NK-92 (cell line): Measurements from ENCODE around the gene TSPAN5.
"Not testable (repeated sequence)": the region's sequence is repeated elsewhere in the genome, so short reads cannot be mapped to it uniquely, and the experiment has no call there.

Experiments used
- DNase-seq: peaks from one replicate; lab custom pipeline; 2025; ENCODE audit not compliant: unreplicated experiment; lab: John Stamatoyannopoulos, UW

TSPAN5 gene

DNA sequence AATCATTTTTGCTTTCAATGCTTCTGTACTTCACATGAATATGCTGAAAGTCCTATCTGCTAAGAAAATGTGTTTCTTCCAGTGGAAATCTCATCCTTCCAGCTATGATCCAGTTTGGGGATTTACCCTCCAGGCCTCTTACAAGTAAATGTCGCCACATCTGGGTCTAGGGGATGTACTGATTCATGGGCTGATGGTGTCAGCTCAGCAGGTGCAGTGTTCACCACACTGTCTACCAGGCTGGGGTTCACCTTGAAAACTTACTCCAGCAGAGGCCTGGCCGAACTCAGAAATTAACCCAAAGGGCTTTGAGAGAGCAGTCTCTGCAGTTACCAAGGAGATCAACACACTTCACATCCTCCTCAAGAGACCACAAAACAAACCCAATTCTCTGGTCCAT lies 154.3 kb downstream of the TSPAN5 start:
- DNase-seq = no peak

DNA sequence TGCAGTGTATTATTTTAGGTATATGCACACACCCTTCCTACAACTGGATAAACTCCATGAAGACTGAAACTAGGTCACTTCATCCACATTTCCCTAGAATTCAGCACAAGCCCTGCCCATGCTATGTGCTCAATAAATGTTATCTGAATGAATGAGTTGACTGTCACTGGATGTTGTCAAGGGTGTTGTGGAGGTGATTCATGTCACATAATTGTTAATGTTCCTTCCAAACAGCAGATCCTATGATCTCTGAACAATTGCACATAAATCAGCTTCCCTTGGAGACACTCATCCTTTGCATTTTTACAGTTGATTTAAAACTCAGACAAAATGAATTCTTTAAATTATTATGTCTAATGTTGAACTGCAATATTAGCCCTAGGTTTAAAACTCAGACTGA lies 154.7 kb downstream of the TSPAN5 start:
- DNase-seq = no peak

DNA sequence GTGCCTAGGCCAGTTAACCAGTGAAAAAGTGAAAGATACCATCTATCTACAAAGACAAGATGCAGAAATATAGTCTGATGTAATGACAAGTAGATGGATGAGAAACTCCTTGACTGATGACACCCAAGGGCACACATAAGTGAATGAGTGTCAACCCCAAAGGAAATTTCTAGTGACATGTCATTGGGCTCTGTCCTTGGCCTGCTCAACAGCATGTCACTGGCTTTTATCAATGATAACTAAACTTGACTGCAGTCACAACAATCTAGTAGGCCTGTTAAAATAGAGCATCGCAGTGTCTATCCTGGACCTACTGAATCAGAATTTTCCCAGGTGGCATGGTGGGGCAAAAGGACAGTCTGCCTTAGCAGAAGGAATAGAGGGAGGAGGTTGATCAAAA lies 155.8 kb downstream of the TSPAN5 start:
- no peak for DNase-seq

DNA sequence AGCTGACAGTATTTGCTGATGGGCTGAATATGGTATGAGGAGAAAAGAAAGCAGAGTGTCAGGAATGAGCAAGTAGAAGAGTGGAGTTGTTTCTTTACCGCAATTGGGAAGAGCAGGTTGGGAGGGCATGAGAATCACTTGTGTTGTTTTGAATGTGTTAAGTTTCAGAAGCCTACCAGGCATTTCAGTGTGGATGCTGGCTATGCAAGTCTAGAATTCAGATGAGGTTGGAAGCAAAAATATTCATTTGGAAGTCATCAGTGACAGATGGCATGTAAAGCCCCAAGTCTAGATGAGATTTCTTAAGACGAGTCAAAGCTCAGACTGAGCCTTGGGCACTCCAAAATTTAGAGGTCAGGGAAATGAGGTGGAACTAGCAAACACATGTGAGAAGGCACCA lies 156.4 kb downstream of the TSPAN5 start:
- DNase-seq = no peak

DNA sequence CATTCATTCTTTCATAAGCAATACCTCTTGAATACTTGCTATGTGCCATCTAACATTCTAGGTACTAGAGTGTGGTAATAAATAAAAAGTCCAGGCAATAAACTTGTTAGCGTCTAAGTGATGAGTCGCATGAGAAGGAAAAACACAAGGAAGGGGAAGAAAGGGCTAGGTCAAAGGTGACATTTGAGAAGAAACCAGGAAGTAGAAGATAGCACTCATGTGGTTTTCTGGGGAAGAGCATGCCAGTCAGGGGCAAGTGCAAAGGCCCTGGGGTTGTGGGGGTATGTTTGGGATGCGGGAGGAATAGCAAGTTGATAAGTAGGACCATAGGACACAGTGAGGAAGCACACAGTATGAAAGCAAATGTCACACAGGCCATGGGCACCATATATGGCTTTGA lies 157.0 kb downstream of the TSPAN5 start:
- no peak for DNase-seq

DNA sequence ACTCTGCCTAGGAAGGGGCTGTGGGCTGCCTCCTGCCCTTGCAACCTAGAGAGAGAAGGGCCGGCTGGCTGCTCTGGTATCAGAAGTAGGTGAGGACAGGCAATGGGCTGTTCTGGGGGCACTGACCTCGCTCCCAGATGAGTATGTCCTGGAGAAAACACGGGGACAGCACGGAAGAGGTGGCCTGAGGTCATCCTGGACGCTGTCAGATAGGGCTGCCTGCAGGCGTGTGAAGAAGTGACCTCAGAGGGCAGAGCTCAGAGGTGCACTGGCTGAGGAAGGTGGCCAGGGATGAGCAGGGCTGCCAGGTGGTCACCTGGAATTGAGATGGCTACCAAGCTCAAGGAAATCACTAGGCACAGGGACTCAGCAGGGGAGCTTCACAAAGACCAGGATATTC lies 159.6 kb downstream of the TSPAN5 start:
- DNase-seq = no peak

DNA sequence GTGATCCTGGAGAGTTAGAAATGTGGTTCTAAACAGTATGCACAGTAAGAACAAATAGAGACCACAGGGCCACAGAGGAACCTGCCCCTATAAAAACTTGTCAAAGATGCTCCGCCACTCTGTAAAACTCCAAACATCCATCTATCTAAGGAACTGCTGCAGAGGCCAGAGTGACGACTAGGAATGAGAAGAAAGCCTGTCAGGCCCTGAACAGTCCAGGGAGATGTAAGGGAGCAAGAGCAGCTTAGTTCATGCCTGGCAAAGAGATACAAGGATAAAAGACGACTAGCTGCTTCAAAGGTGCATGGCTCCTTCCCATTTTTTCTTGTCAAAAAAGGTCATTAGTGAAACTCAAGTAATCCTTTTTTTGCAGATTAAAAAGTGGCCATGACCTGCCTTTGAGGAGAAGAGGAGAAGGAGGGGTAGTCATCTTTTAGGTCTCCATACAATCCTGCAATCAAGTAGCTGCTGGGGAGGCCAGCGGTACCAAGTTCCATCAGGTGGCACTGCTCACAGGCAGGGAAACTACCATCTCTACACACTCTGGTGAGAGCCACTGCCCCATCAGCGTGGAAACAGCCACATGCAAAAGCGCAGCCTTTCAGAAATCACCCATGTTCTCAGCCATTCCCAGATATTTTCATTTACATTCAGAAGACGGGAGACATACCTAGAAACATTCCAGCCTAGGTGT lies 162.1 kb downstream of the TSPAN5 start:
- no peak for DNase-seq

DNA sequence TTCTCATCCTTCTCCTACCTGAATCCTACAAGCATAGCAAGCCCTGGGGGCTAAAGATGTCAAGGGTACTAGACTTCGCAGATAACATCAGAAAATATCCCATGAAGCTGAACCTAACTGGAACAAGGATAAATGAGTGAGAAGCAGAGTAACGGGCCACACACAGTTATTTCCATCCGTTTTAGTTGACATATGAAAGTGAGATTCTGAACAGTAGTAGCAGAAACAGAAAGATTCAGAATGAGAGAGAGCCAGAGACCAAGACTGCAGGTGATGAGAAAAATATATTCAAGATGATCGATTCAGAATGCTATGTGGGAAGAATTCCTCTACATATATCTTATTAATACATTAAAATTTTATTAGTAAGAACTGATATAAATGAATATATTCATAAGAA lies 165.1 kb downstream of the TSPAN5 start:
- DNase-seq = no peak

DNA sequence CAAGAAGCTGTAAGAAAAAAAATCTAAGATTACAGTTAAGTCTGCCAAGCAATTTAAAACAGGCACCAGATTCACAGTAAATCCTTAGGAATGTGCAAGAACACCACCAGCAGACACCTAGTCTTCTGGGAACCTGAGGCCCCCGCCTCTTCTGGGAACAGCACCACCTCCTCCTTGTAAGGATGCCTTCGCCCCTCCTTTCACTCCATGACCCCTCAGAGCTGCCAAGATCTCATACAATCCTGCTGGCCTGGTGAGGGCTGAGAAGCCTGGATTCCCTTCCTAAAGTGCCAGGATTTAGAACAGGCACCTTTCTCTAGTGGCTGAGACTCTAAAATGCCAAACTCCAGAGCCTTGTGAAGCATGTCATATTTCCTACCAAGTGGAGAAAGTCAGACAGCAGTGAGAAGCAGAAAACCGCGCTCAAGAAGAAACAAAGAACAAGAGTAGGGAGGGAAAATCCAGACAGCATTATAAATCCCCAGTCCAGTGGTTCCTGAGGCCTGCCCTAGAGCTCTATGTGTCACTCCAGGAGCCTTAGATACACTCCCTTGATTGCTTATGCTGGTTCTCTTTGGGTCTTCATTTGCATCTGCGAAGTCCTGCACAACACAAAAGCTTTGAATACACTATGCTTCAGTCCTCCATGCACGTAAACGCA lies 166.4 kb downstream of the TSPAN5 start:
- DNase-seq = no peak

DNA sequence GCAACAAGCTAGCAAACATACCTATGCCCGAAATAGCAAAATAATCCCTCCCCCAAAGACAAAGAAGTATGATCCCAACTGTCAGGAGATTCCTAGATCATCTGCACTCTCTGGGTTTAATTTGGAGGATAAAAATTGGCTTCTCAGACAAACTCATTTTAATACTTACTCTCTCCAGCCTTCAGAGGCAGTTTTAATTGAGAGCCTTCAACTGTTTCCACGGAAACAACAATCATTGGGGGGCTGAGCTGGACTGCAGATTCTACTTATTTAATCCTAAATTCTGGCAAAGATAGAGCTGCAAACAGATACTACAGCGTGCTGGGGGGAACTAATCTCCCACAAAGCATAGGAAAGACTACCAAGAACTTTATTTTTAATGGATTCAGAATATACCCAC lies 168.2 kb downstream of the TSPAN5 start:
- no peak for DNase-seq

DNA sequence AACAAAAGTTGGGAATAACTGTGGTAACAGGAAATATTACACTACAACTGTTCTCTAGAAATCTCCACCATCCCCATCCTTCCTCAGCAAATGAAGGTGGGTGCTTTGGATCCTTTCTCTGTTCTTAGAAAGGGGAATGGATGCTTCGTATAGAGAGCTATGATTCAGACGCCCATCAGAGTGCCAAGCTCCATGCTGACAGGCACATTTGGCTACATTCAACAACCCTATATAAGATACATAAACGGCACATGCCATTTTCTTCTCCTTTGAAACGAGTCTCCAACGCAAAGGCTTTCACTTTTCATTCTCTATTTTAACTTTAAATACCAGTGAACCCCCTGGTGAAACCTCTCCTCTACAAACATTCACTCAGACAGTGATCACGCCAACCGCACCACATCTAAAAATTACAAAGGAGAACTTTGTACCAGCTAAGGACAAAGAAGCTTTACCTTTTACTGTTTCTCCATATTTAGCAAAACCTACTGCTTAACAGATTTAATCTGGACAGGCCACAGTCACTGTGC lies 172.5 kb downstream of the TSPAN5 start:
- no peak for DNase-seq

DNA sequence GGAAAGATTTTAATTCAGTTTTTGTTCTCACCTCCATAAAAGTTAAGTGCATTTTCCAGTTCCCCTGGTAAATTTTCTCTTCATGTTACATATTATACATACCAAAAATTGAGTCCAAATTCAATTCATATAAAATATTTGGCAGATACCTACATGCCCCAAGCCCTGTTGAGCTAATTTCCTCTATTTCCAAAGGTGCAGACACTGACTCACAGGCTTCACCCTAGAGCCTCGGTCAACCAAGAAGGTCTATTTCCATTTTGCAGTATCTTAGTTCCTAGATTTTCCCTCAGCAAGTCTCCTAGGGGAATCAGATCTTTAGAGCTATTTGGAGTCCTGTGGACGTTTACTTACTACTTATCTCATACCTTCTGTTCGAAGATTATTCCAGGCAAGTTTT lies 174.4 kb downstream of the TSPAN5 start:
- DNase-seq = no peak

DNA sequence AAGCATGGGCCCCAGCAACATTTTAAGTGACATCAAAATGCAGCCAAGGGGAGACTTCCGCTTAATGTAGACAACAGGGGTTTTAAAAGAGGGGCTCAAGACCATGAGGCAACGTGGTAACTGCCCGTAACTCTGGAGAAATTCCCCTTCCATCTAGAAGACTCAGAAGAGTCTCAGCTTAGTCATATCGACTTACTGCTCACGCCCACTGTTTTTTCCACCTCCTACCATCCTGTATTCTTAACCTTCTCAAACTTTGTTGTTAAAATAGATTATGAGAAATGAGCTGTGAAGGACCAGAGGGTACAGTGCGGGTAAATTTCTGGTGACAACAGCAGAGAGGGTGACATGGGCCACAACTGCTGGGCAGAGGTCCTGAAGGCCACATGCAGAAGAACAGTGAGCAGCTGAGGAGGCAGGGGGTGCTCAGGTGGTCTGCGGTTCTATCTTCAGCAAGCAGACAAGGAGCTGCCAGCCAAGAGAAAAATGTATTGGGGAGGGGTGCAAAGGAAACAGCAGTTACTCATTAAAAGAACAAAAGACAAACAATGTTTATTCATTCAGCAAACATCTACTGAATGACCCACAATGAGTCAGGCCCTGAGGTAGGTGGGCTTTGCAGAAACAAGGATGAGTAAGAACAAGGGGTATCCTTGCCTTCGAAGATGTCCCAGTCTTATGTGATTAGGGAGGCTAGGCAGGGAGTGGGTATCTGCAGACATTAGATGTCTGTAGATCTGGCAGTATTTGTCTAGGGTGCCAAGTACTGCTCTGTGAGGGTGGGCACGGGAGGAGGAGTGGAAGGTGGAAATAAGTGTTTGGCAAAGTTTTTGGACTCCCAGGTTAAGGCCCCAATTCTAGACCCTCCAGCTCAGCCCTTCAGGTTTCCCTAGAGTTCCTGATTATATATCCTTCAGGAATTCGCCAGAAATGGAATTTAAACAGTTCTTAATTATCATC lies 175.3 kb downstream of the TSPAN5 start:
- no peak for DNase-seq

DNA sequence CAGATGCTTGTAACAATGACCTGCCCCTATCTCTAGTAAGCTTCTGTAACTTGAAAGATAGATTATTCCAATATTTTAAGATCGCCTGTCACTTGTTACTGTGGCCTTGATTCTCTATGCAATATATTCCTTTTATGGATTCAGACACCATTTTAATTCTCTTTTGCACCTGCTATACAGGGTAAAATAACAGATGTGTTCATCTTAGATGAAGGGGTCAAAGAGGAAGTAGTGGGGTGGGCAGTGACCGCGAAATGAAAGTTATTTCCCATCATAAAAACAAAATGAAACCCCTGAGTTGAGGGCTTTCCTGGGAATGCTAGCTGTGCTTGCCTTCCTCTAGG lies 175.9 kb downstream of the TSPAN5 start:
- no peak for DNase-seq

DNA sequence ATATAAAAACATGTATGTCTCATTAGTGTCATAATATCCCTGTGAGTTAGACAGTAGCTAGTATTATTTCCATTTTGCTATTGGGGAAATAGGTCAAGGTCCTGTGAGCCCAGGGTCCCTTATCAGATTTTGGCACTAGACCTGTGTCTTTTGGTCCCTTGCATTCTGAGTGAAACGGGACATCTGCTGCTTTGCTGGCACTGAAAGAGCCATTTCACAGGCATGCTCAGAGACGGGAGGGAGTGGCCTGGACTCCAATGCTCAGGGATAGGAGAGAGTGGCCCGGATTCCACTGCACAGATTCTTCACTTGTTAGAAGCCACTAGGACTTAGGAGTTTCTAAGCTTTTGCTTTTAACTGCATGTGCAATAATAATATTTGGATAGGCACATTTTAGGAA lies 177.2 kb downstream of the TSPAN5 start:
- no peak for DNase-seq

DNA sequence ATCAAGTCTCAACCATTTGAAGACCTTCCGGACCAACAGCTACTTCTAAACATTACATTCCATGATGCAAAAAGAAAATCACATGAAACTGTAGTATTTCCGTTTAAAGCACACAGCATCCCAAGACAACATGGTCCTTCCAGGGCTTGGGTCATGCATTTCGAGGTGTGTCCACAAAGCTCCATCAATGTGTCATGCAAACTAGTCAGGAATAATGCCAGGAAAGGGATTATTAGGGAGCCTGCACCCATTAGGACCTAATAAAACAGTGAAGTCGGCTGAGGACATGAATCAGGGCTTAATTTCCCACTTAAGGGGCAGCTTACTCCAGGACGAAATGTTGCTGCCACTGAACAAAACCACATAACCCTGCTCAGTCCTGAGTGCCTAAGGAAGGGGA lies 177.9 kb downstream of the TSPAN5 start:
- DNase-seq = no peak

DNA sequence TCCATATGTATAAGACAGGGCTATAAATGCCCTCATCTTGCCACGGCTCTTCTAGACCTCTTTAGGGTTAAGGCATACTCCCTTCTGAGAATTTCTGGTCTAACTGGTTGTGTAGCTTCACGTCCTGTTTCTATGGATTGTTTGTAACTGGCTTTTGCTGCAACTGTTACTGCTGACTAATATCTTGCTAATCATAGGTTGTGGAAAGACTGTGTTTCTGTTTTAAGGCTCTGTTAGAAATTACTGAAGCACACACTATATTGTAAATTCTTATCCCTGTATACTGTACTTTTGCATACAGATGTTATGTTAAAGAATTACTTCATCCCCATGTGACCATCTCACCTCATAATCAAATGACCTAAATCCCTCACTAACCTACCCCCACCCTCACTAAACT lies 178.8 kb downstream of the TSPAN5 start:
- DNase-seq = not testable (repeated sequence)

DNA sequence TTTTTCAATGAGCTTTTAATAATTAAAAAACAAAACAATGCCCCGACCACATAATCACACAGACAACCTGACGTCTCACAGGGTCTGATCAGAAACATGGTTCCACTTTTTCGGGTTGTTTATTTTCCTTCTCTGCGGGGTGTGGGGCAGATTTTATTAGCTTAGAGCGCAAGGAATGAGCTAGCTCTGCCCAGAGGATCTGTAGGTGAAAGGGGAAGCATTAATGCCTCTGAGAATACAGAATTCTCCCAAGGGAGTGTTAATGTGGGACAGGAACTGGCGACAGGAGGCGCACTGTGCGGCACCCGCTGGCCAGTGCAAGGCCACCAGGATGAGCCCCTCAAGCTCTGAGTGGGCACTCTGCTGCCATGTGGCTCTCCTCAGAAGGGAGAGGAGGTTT lies 181.5 kb downstream of the TSPAN5 start:
- no peak for DNase-seq

DNA sequence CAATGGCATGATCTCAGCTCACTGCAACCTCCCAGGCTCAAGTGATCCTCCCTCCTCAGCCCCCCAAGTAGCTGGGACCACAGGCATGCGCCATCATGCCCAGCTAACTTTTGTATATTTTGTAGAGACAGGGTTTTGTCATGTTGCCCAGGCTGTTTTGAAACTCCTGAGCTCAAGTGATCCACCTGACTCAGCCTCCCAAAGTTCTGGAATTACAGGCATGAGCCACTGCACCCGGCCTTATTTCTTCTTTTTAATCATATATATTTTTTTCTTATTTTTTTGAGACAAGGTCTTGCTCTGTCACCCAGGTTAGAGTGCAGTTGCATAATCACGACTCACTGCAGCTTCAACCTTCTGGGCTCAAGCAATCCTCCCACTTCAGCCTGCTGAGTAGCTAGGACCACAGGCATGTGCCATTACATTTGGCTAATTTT lies 184.0 kb downstream of the TSPAN5 start:
- no peak for DNase-seq

DNA sequence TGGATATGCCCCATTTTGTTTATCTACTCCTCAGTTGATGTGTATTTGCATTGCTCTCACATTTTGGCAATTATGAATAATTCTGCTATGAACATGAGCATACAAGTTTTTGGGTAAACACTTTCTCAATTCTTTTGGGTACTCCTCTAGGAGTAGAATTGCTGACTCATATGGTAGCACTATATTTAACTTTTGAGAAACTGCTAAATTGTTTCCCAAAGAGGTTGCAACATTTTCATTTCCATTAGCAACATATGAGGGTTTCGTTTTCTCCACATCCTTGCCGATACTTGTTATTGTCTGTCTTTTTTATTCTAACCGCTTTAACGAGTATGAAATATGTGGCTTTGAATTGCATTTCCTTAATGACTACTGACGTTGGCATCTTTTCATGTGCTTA lies 185.4 kb downstream of the TSPAN5 start:
- no peak for DNase-seq

DNA sequence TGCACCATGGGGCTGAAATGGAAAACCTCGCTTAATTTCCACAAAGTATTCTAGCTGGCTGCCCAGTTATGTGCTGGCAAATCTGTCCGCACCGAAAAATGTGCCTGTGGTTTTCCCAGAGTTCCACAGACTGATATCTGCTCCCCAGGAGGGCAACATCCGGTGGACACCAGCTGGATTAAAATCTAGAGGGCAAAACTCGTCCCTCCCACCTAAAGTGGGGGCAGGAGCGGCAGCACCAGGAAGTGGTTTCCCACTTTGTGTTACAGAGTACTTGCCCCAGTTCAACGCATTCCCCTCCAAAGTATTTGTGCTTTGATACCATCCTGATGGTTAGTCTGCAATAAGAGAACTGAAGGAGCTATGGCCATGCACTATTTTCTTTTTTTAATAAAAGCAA lies 187.6 kb downstream of the TSPAN5 start:
- no peak for DNase-seq

DNA sequence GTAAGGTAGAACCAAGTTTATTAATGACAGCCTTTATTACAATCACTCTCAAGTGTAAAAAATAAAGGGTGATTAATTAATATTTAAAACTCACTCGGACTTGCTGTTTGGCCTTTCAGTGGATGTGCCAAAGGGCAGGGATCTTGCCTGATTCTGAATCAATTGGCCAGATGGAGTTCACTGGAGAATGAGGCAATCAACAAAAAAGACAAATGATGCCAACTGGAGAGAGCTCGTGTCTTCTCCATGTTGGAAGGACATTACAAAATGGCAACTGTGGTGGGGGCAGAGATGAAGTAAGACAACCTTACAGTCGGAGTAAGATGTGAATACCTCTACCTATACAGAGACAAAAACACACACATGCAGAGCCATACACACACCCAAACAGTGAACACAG lies 188.0 kb downstream of the TSPAN5 start:
- no peak for DNase-seq
